HepG2 (cell line): Measurements from ENCODE around the gene CCDC82. TPM values are rescaled to one million over a fixed set of nuclear protein-coding genes. Genes with fewer than 3 reads are reported as not detected.

Source experiments
- ATAC-seq: fragments of 200-7000 bp; cut with Tn5 transposase; 3 replicates; pipeline ENCODE4 v1.9.1; 2020; ENCODE audit warnings: mild to moderate bottlenecking, moderate library complexity
- BruUV-seq: library from RNA; stranded (reverse); fragments of 400-500 nt; replicated peaks from 2 replicates; lab custom pipeline; 2021; lab: Mats Ljungman, UMichigan
- CTCF ChIA-PET: fragments of 300-600 bp; formaldehyde crosslinking; extraction: SDS; loops from one replicate; lab custom pipeline; 2021; ENCODE audit warnings: low total read pairs, inconsistent platforms, low intra/inter-chr PET ratio; lab: Yijun Ruan, JAX
- POLR2A ChIA-PET: fragments of 350-600 bp; sonication (Branson Sonifier 250); formaldehyde crosslinking; loops from one replicate; lab custom pipeline; 2020; ENCODE audit warnings: antibody characterized with exemption, inconsistent platforms; lab: Yijun Ruan, JAX
- DNase-seq: peaks from one replicate; pipeline ENCODE4 v3.0.0-alpha.2; 2015; ENCODE audit warnings: low spot score
- FAIRE-seq: peaks from 3 replicates; lab custom pipeline; 2011; peaks lifted over from hg19 to GRCh38; lab: Jason Lieb, UNC
- H2AFZ ChIP-seq: one replicate; pipeline ENCODE4 v1.6.1; 2011; ENCODE audit warnings: low read length, inconsistent platforms
- H3K27ac ChIP-seq: fragments of 300-600 bp; 3 replicates; pipeline ENCODE4 v1.8.0; 2011; ENCODE audit warnings: mixed run types, mild to moderate bottlenecking, mixed read lengths, low read length, inconsistent platforms; ENCODE audit not compliant: insufficient read depth; ENCODE audit errors: extremely low read length
- H3K27me3 ChIP-seq, 2 experiments: fragments of 200-600 bp in 1 of 2; 2 replicates in 1 of 2; 3 replicates in 1 of 2; pipeline versions ENCODE4 v1.6.0 to v1.8.0; 2011; ENCODE audit warnings: low read length in 2 of 2, mild to moderate bottlenecking in 2 of 2, moderate library complexity in 2 of 2, inconsistent platforms in 1 of 2; ENCODE audit not compliant: insufficient read depth in 2 of 2, control insufficient read depth in 1 of 2
- H3K36me3 ChIP-seq, 2 experiments: fragments of 200-600 bp in 1 of 2; replicated peaks in 1 of 2; 2 replicates in 1 of 2; 3 replicates in 1 of 2; pipeline versions ENCODE4 v1.5.1 to v1.8.0; 2011; ENCODE audit warnings: low read length in 2 of 2, inconsistent platforms in 1 of 2; ENCODE audit not compliant: insufficient read depth in 2 of 2, control insufficient read depth in 1 of 2
- H3K4me1 ChIP-seq: 2 replicates; pipeline ENCODE4 v1.5.1; 2012; ENCODE audit warnings: low read length, inconsistent platforms; ENCODE audit not compliant: insufficient read depth
- H3K4me2 ChIP-seq: 2 replicates; pipeline ENCODE4 v1.6.0; 2011; ENCODE audit warnings: low read depth, low read length, inconsistent platforms
- H3K4me3 ChIP-seq, 3 experiments: fragments of 200-600 bp in 1 of 3; sonication (generic), shearing (Covaris generic) in 1 of 3; replicated peaks in 1 of 3; 2 replicates each; pipeline ENCODE4 v1.5.1; 2011 to 2016; ENCODE audit warnings: low read length in 3 of 3, inconsistent platforms in 2 of 3, low read depth in 2 of 3, mild to moderate bottlenecking in 2 of 3, control low read depth in 1 of 3, mixed read lengths in 1 of 3; ENCODE audit not compliant: insufficient read depth in 1 of 3
- H3K79me2 ChIP-seq: one replicate; pipeline ENCODE4 v1.6.1; 2011; ENCODE audit warnings: low read length, inconsistent platforms; ENCODE audit not compliant: insufficient read depth
- H3K9ac ChIP-seq: 2 replicates; pipeline ENCODE4 v1.6.0; 2011; ENCODE audit warnings: mild to moderate bottlenecking, low read depth, low read length, inconsistent platforms; ENCODE audit not compliant: insufficient read depth
- H3K9me3 ChIP-seq: 2 replicates; pipeline ENCODE4 v1.5.1; 2012; ENCODE audit warnings: mild to moderate bottlenecking, low read length
- H4K20me1 ChIP-seq: 2 replicates; pipeline ENCODE4 v1.6.0; 2011; ENCODE audit warnings: inconsistent platforms, mild to moderate bottlenecking, low read length, moderate library complexity; ENCODE audit not compliant: insufficient read depth
- ATRX ChIP-seq: sonication (generic); formaldehyde crosslinking; IDR thresholded peaks from 2 replicates; pipeline ENCODE4 v1.4.0; 2020; ENCODE audit warnings: missing genetic modification reagents, borderline replicate concordance
- CCAR2 ChIP-seq: fragments of 200-400 bp; formaldehyde crosslinking; optimal IDR thresholded peaks from 2 replicates; pipeline ENCODE3; 2018; ENCODE audit warnings: low read depth, mild to moderate bottlenecking, low read length, moderate library complexity
- HDAC2 ChIP-seq: sonication (generic); formaldehyde crosslinking; IDR thresholded peaks from 2 replicates; pipeline ENCODE4 v1.4.0; 2020; ENCODE audit warnings: missing genetic modification reagents
- KAT2B ChIP-seq: fragments of 150-350 bp; IDR thresholded peaks from 2 replicates; pipeline ENCODE4 v1.6.1; 2014; ENCODE audit warnings: low read depth, low read length, borderline replicate concordance
- KMT2B ChIP-seq: IDR thresholded peaks from 2 replicates; pipeline ENCODE4 v1.6.1; 2016; ENCODE audit warnings: missing genetic modification reagents, missing compliant biosample characterization
- MED8 ChIP-seq: sonication (generic); formaldehyde crosslinking; IDR thresholded peaks from 2 replicates; pipeline ENCODE4 v1.8.1; 2023; ENCODE audit warnings: mild to moderate bottlenecking, missing genetic modification reagents; ENCODE audit not compliant: insufficient replicate concordance
- MEF2D ChIP-seq: sonication (generic); formaldehyde crosslinking; IDR thresholded peaks from 2 replicates; pipeline ENCODE4 v1.5.1; 2020; ENCODE audit warnings: mild to moderate bottlenecking, missing genetic modification reagents
- MLX ChIP-seq: IDR thresholded peaks from 2 replicates; pipeline ENCODE4 v1.6.1; 2016
- NR3C1 ChIP-seq: sonication (generic); formaldehyde crosslinking; IDR thresholded peaks from 2 replicates; pipeline ENCODE4 v1.4.0; 2020; ENCODE audit warnings: missing genetic modification reagents
- SCMH1 ChIP-seq: sonication (generic); formaldehyde crosslinking; IDR thresholded peaks from 2 replicates; pipeline ENCODE4 v1.9.0; 2021; ENCODE audit warnings: missing genetic modification reagents, mild to moderate bottlenecking, borderline replicate concordance
- SNAI1 ChIP-seq: sonication (generic); formaldehyde crosslinking; IDR thresholded peaks from 2 replicates; pipeline ENCODE4 v1.5.0; 2020; ENCODE audit warnings: mild to moderate bottlenecking, missing genetic modification reagents, borderline replicate concordance
- SRY ChIP-seq: sonication (generic); formaldehyde crosslinking; IDR thresholded peaks from 2 replicates; pipeline ENCODE4 v1.8.0; 2022; ENCODE audit warnings: mild to moderate bottlenecking, missing genetic modification reagents
- ZFP62 ChIP-seq: sonication (generic); formaldehyde crosslinking; IDR thresholded peaks from 2 replicates; pipeline ENCODE4 v1.4.0; 2020; ENCODE audit warnings: missing genetic modification reagents
- ZKSCAN5 ChIP-seq: sonication (generic); formaldehyde crosslinking; IDR thresholded peaks from 2 replicates; pipeline ENCODE4 v1.5.1; 2020; ENCODE audit warnings: mild to moderate bottlenecking, missing genetic modification reagents
- ZNF12 ChIP-seq: sonication (generic); formaldehyde crosslinking; IDR thresholded peaks from 2 replicates; pipeline ENCODE4 v1.5.0; 2020; ENCODE audit warnings: missing genetic modification reagents
- ZNF225 ChIP-seq: sonication (generic); formaldehyde crosslinking; IDR thresholded peaks from 2 replicates; pipeline ENCODE4 v1.4.0; 2020; ENCODE audit warnings: mild to moderate bottlenecking, missing genetic modification reagents
- ZNF264 ChIP-seq: sonication (generic); formaldehyde crosslinking; IDR thresholded peaks from 2 replicates; pipeline ENCODE4 v1.4.0; 2020; ENCODE audit warnings: missing genetic modification reagents
- ZNF543 ChIP-seq: sonication (generic); formaldehyde crosslinking; IDR thresholded peaks from 2 replicates; pipeline ENCODE4 v1.4.0; 2020; ENCODE audit warnings: mild to moderate bottlenecking, missing genetic modification reagents
- ZSCAN21 ChIP-seq: sonication (generic); formaldehyde crosslinking; IDR thresholded peaks from 2 replicates; pipeline ENCODE4 v1.8.0; 2022; ENCODE audit warnings: mild to moderate bottlenecking, missing genetic modification reagents, moderate library complexity, borderline replicate concordance
- WGBS: methylation state at CpG from one replicate; pipeline ENCODE4 v1.1.6; 2017; ENCODE audit warnings: low lambda C conversion rate; 5-methylcytosine and 5-hydroxymethylcytosine counted together
- in situ Hi-C: cut with HindIII; loops from 2 replicates; pipeline ENCODE4 v1.10.0; 2017; ENCODE audit warnings: low pct_unique_long_range_greater_than_20kb; ENCODE audit not compliant: extremely low pct_ligation_motif_present
- intact Hi-C: fragments of 100-400 bp; cut with micrococcal nuclease; formaldehyde crosslinking; loops from one replicate; pipeline ENCODE4 v1.10.0; 2022; ENCODE audit not compliant: unreplicated experiment
- polyA plus RNA-seq, 8 experiments: library from polyadenylated mRNA; depleted of rRNA in 3 of 8; stranded (reverse) in 7 of 8; unstranded in 1 of 8; fragments of >200 nt; fragmentation: Illumina TruSeq in 4 of 8; extraction: Trizol in 4 of 8; gene quantifications; 2 replicates each; pipeline versions ENCODE4 v1.2.1 to v1.2.3, GENCODE V29; 2011 to 2016; ENCODE audit warnings: low read depth in 4 of 8, missing spikeins in 1 of 8, mixed read lengths in 1 of 8; ENCODE audit not compliant: insufficient read depth in 1 of 8
- total RNA-seq, 5 experiments: library from RNA; depleted of rRNA; stranded (reverse); fragments of >200 nt; fragmentation: Illumina TruSeq; extraction: Trizol; gene quantifications; 2 replicates each; pipeline ENCODE4 v1.2.3, GENCODE V29; 2016; ENCODE audit warnings: low read depth in 1 of 5

The CCDC82 gene
- total and polyA plus RNA-seq, 2 of the 13 experiments (the other 11 are each of a cell fraction or from before 2014, with no cell fraction given): 19.7 to 25.7 TPM

DNA sequence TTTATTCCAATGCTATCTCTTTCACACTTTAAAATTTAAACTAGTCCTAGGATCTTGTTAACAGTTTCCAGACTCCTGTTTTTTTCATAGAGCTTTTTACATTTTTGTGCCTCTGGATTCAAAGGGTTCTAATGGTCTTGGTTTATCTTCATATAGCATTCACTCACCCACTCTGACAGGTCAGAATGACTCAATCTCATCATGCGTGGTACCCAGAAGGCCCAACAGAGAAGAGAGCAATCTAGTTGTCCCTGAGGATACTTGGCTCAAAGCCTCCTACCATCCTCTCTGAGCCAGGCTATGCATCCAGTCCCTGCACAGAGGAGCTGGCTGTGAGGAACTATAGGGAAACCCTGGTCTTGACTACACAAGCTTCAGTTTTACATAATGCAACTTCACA lies 74.2 kb downstream of the CCDC82 start:
- H3K4me3 ChIP-seq: no peak overlapping the region
- intact Hi-C loops: no loop called here

More for the DNA sequence above, 74.2 kb downstream of the CCDC82 start:
- no peak for ATAC-seq
- 100% methylated on average over 1 of the region's 1 CpG for WGBS
- DNase-seq: no peak
- BruUV-seq: no TSS peak
- Histone ChIP-seq H4K20me1 (peaks cover 16% of the 10 kb centered on the region), H3K4me2 (no peak overlapping the region), H3K4me1 (peaks cover 26% of the 10 kb centered on the region; the same call in 1 of the 2 replicates), H3K27me3 (no peaks in the 10 kb centered on the region), H3K9ac (no peak overlapping the region), H2AFZ (no peak overlapping the region), H3K9me3 (no peaks in the 10 kb centered on the region), H3K36me3 (peaks cover 5 to 8% of the 10 kb centered on the region in 2 experiments; a peak in 3 of 5 replicates), H3K27ac (no peak overlapping the region), H3K79me2 (peaks cover 37% of the 10 kb centered on the region)
- ChIA-PET POLR2A (no interaction called here), CTCF (no interaction called here)
- TF ChIP-seq MLX (CRISPR knock-in tag) (no peak), CCAR2 (no peak), MED8 (CRISPR knock-in tag) (no peak), SNAI1 (no peak), ZFP62 (CRISPR knock-in tag) (no peak), SRY (no peak), KAT2B (no peak), SCMH1 (CRISPR knock-in tag) (no peak), HDAC2 (CRISPR knock-in tag) (no peak), MEF2D (CRISPR knock-in tag) (no peak), ZNF225 (CRISPR knock-in tag) (no peak), NR3C1 (no peak), ZSCAN21 (no peak), ZNF264 (CRISPR knock-in tag) (no peak), KMT2B (CRISPR knock-in tag) (no peak), ZNF12 (CRISPR knock-in tag) (no peak), ATRX (no peak), ZKSCAN5 (CRISPR knock-in tag) (no peak), ZNF543 (CRISPR knock-in tag) (no peak)
- FAIRE-seq: no peak
- in situ Hi-C loops: no loop called here
